HFFc6 (cell line): ENCODE results near the gene OTC. TPM values are rescaled to one million over a fixed set of nuclear protein-coding genes. Genes with fewer than 3 reads are reported as not detected.

Experiments
- DNase-seq: peaks from one replicate; pipeline ENCODE4 v3.0.0-alpha.2; 2018
- H3K27ac Mint-ChIP-seq: 2 replicates; pipeline ENCODE4 v1.8.0; 2020; ENCODE audit warnings: mild to moderate bottlenecking, mixed read lengths
- H3K27me3 Mint-ChIP-seq: 2 replicates; pipeline ENCODE4 v1.8.0; 2021; ENCODE audit warnings: mild to moderate bottlenecking, moderate library complexity, mixed read lengths; ENCODE audit not compliant: insufficient read depth
- H3K36me3 Mint-ChIP-seq: 2 replicates; pipeline ENCODE4 v1.8.0; 2021; ENCODE audit warnings: low read depth, mixed read lengths
- H3K4me1 Mint-ChIP-seq: 2 replicates; pipeline ENCODE4 v1.8.0; 2020; ENCODE audit warnings: low read depth, mixed read lengths
- H3K4me3 Mint-ChIP-seq: 2 replicates; pipeline ENCODE4 v1.8.0; 2020; ENCODE audit warnings: mild to moderate bottlenecking, moderate library complexity, mixed read lengths
- H3K9me3 Mint-ChIP-seq: 2 replicates; pipeline ENCODE4 v1.8.0; 2020; ENCODE audit warnings: mild to moderate bottlenecking, mixed read lengths
- total RNA-seq, 6 experiments: library from RNA; stranded (reverse); fragmentation: NEBNext Ultra II Directional; extraction: Animal tissue kit (Norgen Biotek cat#: 25700); gene quantifications; 2 replicates in 1 of 6; 3 replicates in 5 of 6; pipeline ENCODE4 v1.2.3, GENCODE V29; 2021
- TF ChIP-seq, protein P1 (sequence below): fragments of 200-600 bp; sonication (generic); IDR thresholded peaks from 2 replicates; pipeline ENCODE4 v1.5.0; 2021; ENCODE audit warnings: antibody characterized with exemption, mild to moderate bottlenecking

The OTC gene
- total RNA-seq, 6 experiments from 2014 or later: not detected

DNA sequence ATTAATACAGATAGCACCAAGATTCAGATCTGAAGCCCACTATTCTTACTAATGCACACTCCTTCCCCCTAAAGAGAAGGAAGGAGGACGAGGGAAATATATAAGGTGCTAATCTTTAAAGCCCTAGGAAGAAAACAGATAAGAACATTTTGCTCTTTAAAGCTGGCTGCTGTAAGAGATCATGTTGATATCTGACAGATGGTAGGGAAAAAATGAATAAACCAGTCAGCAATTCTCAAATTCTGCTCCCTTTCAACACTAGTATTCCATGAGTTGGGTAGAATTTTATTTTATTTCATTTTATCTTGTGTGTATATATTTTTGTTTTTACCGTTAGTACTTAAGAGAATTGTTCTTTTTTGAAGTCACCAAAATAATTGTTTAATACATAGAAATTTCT is 19.2 kb downstream of the OTC start:
- H3K27me3 Mint-ChIP-seq: no peaks in the 10 kb centered on the region; the same call in 1 of the 2 replicates
- DNase-seq: no peak
- H3K9me3 Mint-ChIP-seq: no peaks in the 10 kb centered on the region
- TF ChIP-seq, protein P1, sequence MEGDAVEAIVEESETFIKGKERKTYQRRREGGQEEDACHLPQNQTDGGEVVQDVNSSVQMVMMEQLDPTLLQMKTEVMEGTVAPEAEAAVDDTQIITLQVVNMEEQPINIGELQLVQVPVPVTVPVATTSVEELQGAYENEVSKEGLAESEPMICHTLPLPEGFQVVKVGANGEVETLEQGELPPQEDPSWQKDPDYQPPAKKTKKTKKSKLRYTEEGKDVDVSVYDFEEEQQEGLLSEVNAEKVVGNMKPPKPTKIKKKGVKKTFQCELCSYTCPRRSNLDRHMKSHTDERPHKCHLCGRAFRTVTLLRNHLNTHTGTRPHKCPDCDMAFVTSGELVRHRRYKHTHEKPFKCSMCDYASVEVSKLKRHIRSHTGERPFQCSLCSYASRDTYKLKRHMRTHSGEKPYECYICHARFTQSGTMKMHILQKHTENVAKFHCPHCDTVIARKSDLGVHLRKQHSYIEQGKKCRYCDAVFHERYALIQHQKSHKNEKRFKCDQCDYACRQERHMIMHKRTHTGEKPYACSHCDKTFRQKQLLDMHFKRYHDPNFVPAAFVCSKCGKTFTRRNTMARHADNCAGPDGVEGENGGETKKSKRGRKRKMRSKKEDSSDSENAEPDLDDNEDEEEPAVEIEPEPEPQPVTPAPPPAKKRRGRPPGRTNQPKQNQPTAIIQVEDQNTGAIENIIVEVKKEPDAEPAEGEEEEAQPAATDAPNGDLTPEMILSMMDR: no peak
- no peak overlapping the region for H3K4me3 Mint-ChIP-seq
- no peaks in the 10 kb centered on the region for H3K36me3 Mint-ChIP-seq
- no peaks in the 10 kb centered on the region for H3K4me1 Mint-ChIP-seq
- no peak overlapping the region for H3K27ac Mint-ChIP-seq

DNA sequence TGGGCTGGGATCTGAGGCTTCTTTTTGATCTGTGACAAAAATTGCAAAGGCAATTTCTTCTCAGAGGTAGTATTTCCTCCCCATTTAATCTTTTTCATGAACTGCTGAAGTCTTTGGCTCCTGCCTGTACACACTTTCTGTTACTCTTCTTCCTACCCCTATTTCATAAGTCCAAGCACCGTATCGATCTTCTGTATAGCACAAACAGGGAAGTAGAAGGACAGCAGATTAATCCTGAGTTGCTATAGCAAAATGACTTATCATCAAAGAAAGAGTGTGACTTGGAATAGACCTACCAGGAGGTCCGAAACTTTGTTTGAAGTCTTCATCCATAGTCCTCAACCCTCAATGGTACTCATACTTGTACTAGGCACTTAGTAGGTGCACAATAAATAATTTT is 22.0 kb downstream of the OTC start:
- Mint-ChIP-seq H3K36me3 (no peaks in the 10 kb centered on the region), H3K27ac (no peak overlapping the region), H3K4me1 (no peaks in the 10 kb centered on the region), H3K27me3 (peaks cover 1% of the 10 kb centered on the region; the same call in 1 of the 2 replicates), H3K9me3 (no peaks in the 10 kb centered on the region), H3K4me3 (no peak overlapping the region)
- DNase-seq: no peak
- TF ChIP-seq, protein P1: no peak

DNA sequence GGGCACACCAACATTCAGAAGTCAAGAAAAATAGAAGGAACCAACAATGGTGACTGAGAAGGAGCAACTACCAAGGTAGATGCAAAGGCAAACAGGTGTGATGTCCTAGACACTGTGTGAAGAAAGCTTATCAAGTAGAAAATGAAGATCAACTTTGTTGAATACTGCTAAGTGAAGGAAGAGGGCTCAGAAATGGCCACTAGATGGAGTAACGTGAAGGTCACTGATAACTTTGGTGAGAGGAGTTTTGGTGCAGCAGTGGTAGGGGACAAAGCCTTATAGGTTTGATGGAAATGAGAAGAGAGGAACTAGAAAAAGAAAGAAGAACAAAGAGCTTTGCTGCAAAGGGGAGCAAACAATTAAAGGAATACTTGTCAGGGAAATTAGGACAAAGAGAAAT is 23.5 kb downstream of the OTC start:
- Mint-ChIP-seq H3K4me1 (no peaks in the 10 kb centered on the region), H3K36me3 (no peaks in the 10 kb centered on the region), H3K4me3 (no peak overlapping the region), H3K9me3 (no peaks in the 10 kb centered on the region), H3K27me3 (peaks cover 1% of the 10 kb centered on the region; the same call in 1 of the 2 replicates), H3K27ac (no peak overlapping the region)
- TF ChIP-seq, protein P1: peak; percentile 56
- no peak for DNase-seq

DNA sequence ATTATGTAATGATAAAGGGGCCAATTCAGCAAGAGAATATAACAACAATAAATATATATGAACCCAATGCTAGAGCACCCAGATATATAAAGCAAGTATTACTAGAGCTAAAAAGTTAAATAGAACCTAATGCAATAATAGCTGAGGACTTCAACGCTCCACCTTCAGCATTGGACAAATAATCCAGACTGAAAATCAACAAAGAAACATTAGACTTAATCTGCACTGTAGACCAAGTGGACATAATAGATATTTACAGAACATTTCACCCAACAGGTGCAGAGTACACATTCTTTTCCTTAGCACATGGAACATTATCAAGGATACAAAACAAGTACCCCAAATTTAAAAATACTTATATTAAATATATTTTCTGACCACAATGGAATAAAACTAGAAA is 24.3 kb downstream of the OTC start:
- TF ChIP-seq, protein P1: no peak
- Mint-ChIP-seq H3K27ac (no peak overlapping the region), H3K36me3 (no peaks in the 10 kb centered on the region), H3K9me3 (no peaks in the 10 kb centered on the region), H3K4me1 (no peaks in the 10 kb centered on the region), H3K27me3 (peaks cover 1% of the 10 kb centered on the region; the same call in 1 of the 2 replicates), H3K4me3 (no peak overlapping the region)
- DNase-seq: no peak

DNA sequence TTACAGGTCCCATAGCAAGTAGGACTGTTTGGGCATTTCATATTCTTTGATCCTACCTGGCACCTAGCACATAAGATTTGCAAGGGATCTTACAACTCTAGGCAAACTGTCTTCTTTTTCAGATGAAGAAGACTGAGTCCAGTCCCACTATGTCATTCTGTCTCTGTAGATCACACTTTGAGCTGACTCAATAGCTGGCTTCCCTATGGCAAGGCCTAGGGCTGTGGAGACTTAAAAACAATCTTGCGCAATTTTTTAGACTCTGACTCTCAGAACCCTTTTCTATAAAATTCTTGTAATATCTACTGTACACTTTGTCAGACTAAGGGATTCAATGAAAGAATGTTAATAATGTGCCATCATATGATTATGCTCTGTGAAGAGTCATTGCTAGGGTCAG is 26.7 kb downstream of the OTC start:
- Mint-ChIP-seq H3K4me1 (no peaks in the 10 kb centered on the region), H3K9me3 (no peaks in the 10 kb centered on the region), H3K27me3 (peaks cover 1% of the 10 kb centered on the region; the same call in 1 of the 2 replicates), H3K36me3 (no peaks in the 10 kb centered on the region), H3K27ac (no peak overlapping the region), H3K4me3 (no peak overlapping the region)
- TF ChIP-seq, protein P1: no peak
- no peak for DNase-seq

DNA sequence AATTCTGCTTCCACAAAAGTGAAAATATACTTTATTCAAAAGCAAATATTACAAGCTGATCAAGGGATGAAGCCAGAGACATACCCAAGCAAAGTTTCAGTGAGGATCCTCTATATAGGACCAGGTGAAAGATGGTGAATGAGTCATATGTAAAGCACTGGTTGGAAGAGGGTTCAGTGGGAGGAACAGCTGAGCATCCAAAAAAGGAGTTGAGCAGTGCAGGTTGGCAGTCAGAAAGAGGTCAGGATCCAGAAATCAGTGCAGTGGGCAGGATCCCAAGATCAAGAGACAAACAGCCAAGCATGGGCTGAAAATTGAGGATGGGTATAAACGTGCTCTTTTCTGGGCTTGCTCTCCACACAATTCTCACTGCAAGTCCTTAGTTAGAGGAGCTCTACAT is 30.3 kb downstream of the OTC start:
- H3K27me3 Mint-ChIP-seq: peaks cover 1% of the 10 kb centered on the region; the same call in 1 of the 2 replicates
- TF ChIP-seq, protein P1: no peak
- H3K27ac Mint-ChIP-seq: no peak overlapping the region
- DNase-seq: no peak
- no peaks in the 10 kb centered on the region for H3K4me1 Mint-ChIP-seq
- H3K4me3 Mint-ChIP-seq: no peak overlapping the region
- H3K9me3 Mint-ChIP-seq: no peaks in the 10 kb centered on the region
- H3K36me3 Mint-ChIP-seq: no peaks in the 10 kb centered on the region
